Neuron (in vitro differentiated cells): ENCODE results near the gene EIF1.

ENCODE experiments used
- H2AFZ ChIP-seq: one replicate; pipeline ENCODE4 v1.6.1; 2013; ENCODE audit warnings: low read depth, mild to moderate bottlenecking, inconsistent platforms, low read length, moderate library complexity
- H3K27me3 ChIP-seq: one replicate; pipeline ENCODE4 v1.6.1; 2013; ENCODE audit warnings: low read length; ENCODE audit not compliant: insufficient read depth
- H3K36me3 ChIP-seq: one replicate; pipeline ENCODE4 v1.6.1; 2013; ENCODE audit warnings: low read length; ENCODE audit not compliant: insufficient read depth
- H3K4me1 ChIP-seq: one replicate; pipeline ENCODE4 v1.6.1; 2013; ENCODE audit warnings: low read length; ENCODE audit not compliant: insufficient read depth
- H3K4me3 ChIP-seq: 2 replicates; pipeline ENCODE4 v1.5.1; 2013; ENCODE audit warnings: mild to moderate bottlenecking, low read length, moderate library complexity
- H3K9me3 ChIP-seq: one replicate; pipeline ENCODE4 v1.6.1; 2013; ENCODE audit warnings: low read length

EIF1 gene

DNA sequence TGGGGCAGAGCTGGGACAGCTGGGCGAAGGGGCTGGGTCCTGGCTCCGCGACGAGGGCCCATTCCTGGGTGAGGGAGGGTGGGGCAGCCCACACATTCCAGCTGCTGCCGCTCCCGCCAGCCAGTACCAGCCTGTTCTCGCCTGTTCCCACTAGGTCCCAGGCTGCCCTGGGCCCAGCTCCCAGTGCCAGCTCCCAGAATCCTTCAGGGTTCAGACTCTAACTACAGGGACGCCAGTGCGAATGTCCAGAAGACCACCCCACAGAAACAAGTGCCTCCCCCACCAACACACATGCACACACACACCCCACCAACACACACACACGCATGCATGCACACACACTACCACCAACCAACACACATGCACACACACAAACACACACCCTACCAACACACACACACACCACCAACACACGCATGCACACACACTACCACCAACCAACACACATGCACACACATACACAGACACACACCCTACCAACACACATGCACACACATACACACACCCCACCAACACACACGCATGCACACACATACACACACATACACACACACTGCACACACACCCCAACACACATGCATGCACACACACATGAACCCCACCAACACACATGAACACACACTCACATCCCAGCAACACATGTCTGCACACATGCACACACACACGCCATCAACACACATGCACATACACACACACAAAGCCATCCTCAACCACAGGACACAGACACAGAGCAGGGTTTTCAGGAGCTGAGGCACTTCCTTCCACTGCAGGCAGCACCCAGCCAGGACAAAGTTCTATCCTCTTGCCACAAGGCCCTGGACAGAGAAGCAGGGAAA, 36.8 kb upstream of the EIF1 start:
- H3K4me3 ChIP-seq: no peak overlapping the region

DNA sequence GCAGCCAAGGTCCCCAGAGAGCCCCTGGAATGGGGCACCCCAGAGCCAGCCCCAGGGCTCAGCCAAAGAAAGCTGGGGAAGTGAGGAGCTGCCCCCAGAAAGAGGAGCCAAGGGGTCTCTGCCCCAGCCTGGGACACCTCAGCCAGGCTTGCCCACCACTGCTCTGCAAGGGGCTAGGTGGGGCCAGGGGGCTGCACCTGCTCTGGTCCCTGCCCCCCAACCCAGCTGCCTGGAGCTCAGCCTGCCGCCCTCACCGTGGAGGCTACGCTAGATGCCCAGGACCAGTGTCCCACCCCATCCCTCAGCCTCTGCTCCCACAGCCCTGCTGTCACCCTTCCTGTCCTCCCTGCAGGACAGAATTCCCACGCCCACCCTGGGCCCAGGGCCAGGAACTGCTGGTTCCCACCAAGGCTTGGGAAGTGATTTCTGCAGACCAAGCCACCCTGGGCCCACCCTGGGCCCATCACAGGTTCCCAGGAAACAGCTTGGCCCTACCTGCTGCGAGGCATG, 36.2 kb upstream of the EIF1 start:
- Histone ChIP-seq H3K4me3 (no peak overlapping the region), H2AFZ (no peak overlapping the region)

More for the DNA sequence above, 36.8 kb upstream of the EIF1 start:
- Histone ChIP-seq H2AFZ (no peak overlapping the region), H3K4me1 (peaks cover 3% of the 10 kb centered on the region), H3K36me3 (no peaks in the 10 kb centered on the region), H3K9me3 (no peaks in the 10 kb centered on the region), H3K27me3 (peaks cover 29% of the 10 kb centered on the region)

DNA sequence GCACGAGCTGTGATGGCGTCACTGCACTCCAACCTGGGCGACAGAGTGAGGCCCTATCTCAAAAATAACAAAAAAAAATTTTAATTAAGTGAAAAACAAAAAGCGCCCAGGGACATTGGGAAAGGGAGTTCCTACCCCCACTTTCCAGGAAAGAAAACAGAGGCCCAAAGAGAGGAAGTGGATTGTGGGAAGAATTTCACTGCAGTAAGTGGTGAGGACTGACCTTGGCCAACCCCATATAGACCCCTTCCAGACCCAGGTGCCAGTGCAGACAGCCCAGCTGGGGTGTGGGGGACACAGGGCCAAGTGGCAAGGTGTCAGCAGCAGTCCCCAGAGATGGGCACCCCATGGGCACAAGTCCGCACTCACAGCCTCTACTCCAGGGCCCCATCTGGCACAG, 35.3 kb upstream of the EIF1 start:
- H3K4me1 ChIP-seq: no peaks in the 10 kb centered on the region

More for the DNA sequence above, 36.2 kb upstream of the EIF1 start:
- Histone ChIP-seq H3K9me3 (no peaks in the 10 kb centered on the region), H3K27me3 (peaks cover 30% of the 10 kb centered on the region), H3K36me3 (no peaks in the 10 kb centered on the region), H3K4me1 (peaks cover 3% of the 10 kb centered on the region)

DNA sequence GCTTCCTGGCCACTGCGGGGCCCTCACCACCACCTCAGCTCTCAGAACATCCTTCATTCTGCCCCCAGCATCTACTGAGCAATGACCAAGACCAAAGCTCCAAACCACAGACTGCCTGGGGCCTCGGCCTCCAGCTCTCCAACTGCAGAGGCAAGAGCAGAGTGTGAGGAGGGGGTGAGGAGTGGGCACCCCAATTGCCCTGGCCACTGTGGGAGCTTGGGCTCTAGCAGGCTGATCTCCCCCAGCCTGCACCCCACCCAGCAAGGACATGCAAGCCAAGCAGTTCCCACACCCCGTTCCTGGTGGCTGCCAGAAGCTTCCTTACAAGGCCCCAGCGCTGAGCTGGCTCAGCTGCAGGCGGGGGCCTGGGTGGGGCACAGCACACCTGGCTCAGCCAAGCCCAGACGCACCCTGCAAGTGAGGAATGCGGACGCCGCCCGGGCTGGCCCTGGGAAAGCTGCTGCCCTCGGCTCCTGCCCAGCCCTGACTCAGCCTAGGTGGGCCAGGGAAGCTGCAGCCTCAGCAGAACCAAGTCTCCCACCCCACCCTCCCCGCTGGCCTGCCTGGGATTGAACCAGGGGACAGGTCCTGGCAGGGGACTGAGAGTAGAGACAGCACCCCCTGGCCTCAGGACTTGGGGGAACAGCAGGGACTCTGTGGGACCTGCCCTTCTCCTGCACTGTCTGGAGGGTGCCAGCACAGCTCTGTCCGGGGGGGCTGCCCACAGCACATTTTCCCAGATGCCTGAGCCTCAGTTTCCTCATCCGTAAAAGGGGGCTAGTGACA, 34.6 kb upstream of the EIF1 start:
- H3K9me3 ChIP-seq: no peaks in the 10 kb centered on the region
- no peak overlapping the region for H2AFZ ChIP-seq
- H3K4me3 ChIP-seq: no peak overlapping the region
- H3K27me3 ChIP-seq: peaks cover 37% of the 10 kb centered on the region
- no peaks in the 10 kb centered on the region for H3K4me1 ChIP-seq
- H3K36me3 ChIP-seq: no peaks in the 10 kb centered on the region

More for the DNA sequence above, 35.3 kb upstream of the EIF1 start:
- Histone ChIP-seq H3K27me3 (peaks cover 31% of the 10 kb centered on the region), H2AFZ (no peak overlapping the region), H3K4me3 (no peak overlapping the region), H3K9me3 (no peaks in the 10 kb centered on the region), H3K36me3 (no peaks in the 10 kb centered on the region)

DNA sequence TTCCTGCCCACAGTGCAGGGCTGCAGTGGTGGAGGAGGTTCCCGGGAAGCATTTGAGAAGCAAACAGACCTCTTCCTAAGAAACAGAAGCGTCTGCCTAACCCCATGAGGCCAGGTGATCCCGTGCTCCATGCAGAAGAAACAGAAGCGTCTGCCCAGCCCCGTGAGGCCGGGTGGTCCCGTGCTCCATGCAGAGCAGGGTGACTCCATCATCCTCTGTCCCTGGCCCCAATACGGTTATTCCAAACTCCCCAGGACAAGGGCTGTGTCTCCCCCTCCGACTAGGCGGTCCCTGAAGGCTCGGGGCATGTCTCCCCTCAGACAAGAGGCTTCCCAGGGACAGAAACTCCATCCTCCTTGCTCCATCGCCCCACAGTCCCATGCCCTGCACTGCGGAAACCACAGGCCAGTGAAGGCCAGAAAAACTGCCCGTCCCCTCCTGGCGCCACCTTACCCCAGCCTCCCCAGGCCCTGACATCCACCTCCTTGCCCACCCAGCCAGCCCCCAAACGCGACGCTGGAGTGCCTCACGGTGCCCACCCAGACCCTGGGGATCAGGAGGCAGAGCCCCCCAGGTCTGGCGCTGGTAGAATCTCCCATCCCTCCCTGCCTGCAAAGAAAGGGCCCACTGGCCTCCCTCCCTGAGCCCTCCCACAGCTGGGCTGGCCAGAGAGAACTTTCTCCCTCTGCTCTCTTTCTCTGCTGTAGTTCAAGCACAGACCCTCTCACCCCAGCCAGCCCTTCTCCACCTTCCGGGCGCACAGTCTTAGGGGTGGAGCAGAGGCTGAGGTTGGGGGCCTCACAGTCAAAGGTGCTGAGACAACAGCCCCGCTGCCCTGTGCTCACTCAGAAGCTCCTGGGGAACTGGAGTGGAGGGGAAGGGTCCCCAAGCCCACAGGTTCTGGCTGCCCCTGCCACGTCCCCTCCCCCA, 33.7 kb upstream of the EIF1 start:
- peaks cover 37% of the 10 kb centered on the region for H3K27me3 ChIP-seq
- H3K4me3 ChIP-seq: no peak overlapping the region
- no peaks in the 10 kb centered on the region for H3K36me3 ChIP-seq
- no peak overlapping the region for H2AFZ ChIP-seq
- H3K4me1 ChIP-seq: no peaks in the 10 kb centered on the region
- no peaks in the 10 kb centered on the region for H3K9me3 ChIP-seq

DNA sequence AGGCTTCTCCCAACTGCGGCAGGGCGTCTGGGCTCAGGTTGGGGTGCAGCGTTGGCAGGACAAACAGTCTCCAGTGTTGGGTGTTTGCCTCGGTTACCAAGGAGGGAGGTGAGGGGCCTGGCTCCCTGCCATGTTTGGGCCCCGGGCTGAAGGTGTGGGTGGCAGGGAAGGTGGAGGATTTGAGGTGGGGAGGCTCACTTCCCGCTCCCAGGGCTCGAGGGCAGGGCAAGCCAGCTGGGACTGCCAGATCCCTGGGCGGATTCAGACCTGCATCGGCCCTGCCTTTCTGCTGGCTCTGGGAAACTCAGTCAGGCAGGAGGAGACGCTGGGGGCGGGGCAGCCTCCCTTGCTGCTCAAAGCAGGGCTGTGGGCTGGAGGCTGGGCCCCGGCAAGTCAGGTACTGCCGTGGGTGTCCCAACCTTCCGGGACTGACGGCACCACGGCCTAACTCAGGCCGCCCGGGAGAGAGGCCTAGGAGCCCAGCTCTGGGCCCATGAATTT, 33.0 kb upstream of the EIF1 start:
- Histone ChIP-seq H2AFZ (no peak overlapping the region), H3K36me3 (no peaks in the 10 kb centered on the region), H3K27me3 (peaks cover 37% of the 10 kb centered on the region), H3K4me3 (no peak overlapping the region), H3K9me3 (no peaks in the 10 kb centered on the region), H3K4me1 (no peaks in the 10 kb centered on the region)

DNA sequence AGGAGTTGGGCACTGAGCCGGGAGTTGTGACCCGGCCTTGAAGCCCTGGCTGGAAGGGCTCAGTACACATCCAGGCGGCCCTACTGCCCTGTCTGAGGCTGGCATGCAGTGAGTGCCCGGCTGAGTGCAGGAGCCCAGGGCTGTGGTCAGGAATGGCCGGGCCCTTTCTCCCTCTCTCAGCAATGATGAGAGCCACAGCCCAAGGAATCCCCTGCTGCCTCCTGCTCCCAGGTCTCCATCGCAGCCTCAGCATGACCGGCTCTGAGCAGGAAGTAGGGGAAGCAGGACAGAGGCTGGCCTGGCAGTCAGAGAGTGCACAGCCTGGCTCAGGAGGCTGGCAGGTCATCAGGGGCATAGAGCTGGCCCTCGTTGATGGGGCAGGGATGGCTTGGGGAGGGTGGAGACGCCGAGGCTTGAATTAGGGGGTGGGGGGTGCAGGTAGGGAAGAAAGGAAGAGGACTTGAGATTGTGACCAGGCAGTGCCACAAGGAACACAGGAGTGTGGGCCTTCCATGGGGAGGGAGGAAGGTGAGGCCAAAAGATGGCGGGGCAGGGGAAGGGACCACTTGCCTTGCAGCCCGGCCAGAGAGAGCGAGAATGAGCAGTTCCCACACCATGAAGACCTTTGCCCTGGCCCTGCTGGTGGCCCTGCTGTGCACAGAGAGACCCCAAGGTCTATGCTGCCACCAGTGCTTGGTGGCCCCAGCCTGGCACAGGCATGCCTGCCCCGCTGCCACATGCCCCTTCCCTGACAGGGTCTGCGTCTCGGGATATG, 32.2 kb upstream of the EIF1 start:
- Histone ChIP-seq H3K36me3 (no peaks in the 10 kb centered on the region), H3K9me3 (no peaks in the 10 kb centered on the region), H3K4me3 (no peak overlapping the region), H3K27me3 (peaks cover 37% of the 10 kb centered on the region), H3K4me1 (no peaks in the 10 kb centered on the region), H2AFZ (no peak overlapping the region)

DNA sequence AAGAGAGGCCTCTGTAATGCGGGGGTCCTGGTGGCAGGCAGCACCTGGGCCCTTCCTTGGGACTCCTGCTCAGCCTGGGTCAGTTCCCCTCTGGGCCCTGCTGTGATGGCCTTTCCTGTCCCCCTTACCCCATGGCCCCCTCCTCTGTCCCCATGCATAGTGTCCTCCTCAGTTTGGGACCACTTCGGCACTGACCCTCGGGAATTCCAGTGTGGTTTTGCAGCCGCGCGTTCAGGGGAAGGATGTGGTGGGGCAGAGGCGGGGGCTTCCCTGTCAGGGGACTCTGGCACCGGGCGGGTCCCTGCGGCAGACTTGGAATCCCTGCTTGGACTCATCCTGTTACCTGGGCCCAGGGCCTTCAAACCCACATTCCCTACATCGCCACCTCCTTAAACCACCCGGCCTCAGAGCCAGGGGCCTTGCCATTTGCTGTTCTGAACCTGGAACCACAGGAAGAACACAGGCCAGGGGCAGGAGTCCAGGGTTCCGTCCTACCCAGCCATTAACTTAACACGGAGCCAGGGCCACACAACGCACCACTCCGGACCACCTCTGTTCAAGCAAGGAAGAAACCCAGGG, 31.4 kb upstream of the EIF1 start:
- Histone ChIP-seq H3K9me3 (no peaks in the 10 kb centered on the region), H3K4me1 (no peaks in the 10 kb centered on the region), H2AFZ (no peak overlapping the region), H3K4me3 (no peak overlapping the region), H3K27me3 (peaks cover 37% of the 10 kb centered on the region), H3K36me3 (no peaks in the 10 kb centered on the region)

DNA sequence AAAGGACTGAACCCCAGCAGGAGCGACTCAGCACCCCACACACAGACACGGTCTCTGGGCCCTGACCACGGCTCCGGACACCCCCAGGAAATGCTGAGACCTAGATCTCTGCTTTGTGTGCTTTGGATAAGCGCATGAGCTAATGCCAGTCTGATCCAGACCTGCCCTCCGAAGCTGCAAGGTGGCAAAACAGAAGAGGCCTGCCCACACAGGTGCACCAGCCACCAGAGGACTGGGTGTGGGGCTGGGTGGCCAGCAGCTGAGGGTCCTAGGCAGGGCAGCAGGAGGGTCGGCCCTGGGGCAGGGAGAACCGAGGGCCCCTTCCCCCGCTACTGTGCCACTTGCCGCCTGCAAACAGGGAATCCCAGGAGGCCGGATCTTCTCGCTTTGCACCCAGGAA, 30.7 kb upstream of the EIF1 start:
- Histone ChIP-seq H3K36me3 (no peaks in the 10 kb centered on the region), H3K27me3 (peaks cover 37% of the 10 kb centered on the region), H3K4me3 (no peak overlapping the region), H3K9me3 (no peaks in the 10 kb centered on the region), H3K4me1 (no peaks in the 10 kb centered on the region), H2AFZ (no peak overlapping the region)

DNA sequence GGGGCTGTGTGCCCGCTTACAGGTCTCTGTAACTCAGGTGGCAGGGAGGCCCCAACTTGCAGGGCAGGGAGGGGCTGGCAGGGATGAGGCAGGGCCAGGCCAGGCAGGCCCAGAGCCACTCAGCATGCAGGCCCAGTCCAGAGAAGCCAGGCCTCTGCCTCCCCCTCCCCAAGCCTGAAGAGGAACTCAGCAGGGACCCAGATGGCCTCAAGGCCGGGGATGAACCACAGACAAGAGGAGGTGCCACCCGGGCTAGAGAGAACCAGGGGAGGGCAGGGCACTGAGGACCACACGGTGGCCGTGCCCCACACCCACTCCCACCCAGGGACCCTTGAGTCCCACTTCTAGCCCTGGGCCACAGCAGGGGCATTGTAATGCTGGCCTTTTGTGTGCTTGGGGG, 29.8 kb upstream of the EIF1 start:
- Histone ChIP-seq H3K9me3 (no peaks in the 10 kb centered on the region), H3K27me3 (peaks cover 34% of the 10 kb centered on the region)

DNA sequence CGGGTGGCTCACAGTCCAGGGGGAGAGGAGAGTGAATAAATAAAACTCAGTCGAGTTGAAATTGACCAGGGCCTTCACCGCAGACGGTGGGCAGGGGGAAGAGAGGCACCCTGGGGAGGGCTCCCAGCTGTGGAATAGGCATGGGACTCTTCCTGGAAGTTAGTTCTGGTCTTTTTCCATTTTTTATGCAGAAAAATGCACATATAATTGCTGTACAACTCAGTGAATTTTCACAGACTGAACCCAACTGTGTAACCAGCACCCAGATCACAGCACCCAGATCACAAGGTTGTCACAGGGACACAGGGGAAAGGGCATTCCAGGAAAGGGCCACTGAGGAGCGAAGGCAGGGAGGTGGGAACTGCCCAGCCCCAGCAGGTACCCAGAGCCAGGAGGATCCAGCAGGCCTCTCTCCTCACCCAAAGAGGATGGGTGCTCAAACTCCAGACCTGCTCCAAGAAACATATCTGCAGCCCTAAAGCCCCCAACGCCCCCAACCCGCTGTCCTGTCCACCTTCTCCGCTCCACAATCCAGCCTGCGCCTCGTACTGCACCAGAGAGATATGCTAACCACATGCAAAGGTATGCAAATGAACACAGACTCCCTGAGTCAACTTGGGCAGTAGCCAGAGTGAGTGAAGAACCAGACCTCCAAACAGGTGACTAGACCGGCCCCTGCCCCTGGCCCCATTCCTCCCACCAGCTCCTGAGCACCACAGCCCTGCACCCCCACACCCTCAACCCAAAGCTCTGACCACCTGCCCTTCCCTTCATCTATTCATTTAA, 29.1 kb upstream of the EIF1 start:
- H3K4me3 ChIP-seq: no peak overlapping the region
- H3K36me3 ChIP-seq: no peaks in the 10 kb centered on the region
- no peaks in the 10 kb centered on the region for H3K9me3 ChIP-seq
- H3K27me3 ChIP-seq: peaks cover 28% of the 10 kb centered on the region
- no peaks in the 10 kb centered on the region for H3K4me1 ChIP-seq
- no peak overlapping the region for H2AFZ ChIP-seq

More for the DNA sequence above, 29.8 kb upstream of the EIF1 start:
- no peak overlapping the region for H3K4me3 ChIP-seq
- H2AFZ ChIP-seq: no peak overlapping the region
- no peaks in the 10 kb centered on the region for H3K4me1 ChIP-seq
- no peaks in the 10 kb centered on the region for H3K36me3 ChIP-seq
